Neutrophil (primary cell): ENCODE measurements around the gene BAK1.

Experiments
- H3K27ac ChIP-seq: fragments of 200-600 bp; sonication (generic); 2 replicates; pipeline ENCODE4 v1.5.1; 2016; ENCODE audit warnings: mild to moderate bottlenecking, moderate library complexity
- H3K27me3 ChIP-seq: fragments of 200-600 bp; sonication (generic); 2 replicates; pipeline ENCODE4 v1.6.0; 2016; ENCODE audit warnings: mild to moderate bottlenecking
- H3K36me3 ChIP-seq: fragments of 200-600 bp; sonication (generic); 2 replicates; pipeline ENCODE4 v1.5.1; 2017
- H3K4me1 ChIP-seq, 2 experiments: fragments of 200-600 bp in 1 of 2; sonication (generic) in 1 of 2; 1 replicate in 1 of 2; 2 replicates in 1 of 2; pipeline versions ENCODE4 v1.5.1 to v1.6.1; 2013 to 2016; ENCODE audit warnings: low read depth in 1 of 2, low read length in 1 of 2, mild to moderate bottlenecking in 1 of 2, moderate library complexity in 1 of 2; ENCODE audit not compliant: control insufficient read depth in 1 of 2, insufficient read depth in 1 of 2
- H3K4me3 ChIP-seq, 2 experiments: fragments of 200-600 bp in 1 of 2; sonication (generic) in 1 of 2; 1 replicate in 1 of 2; 2 replicates in 1 of 2; pipeline ENCODE4 v1.5.1; 2013 to 2016; ENCODE audit warnings: low read depth in 1 of 2, low read length in 1 of 2, mild to moderate bottlenecking in 1 of 2, moderate library complexity in 1 of 2
- H3K9me3 ChIP-seq: fragments of 200-600 bp; sonication (generic); 2 replicates; pipeline ENCODE4 v1.5.1; 2016
- CTCF ChIP-seq: fragments of 200-600 bp; sonication (generic); IDR thresholded peaks from 2 replicates; pipeline ENCODE4 v1.5.1; 2016; ENCODE audit warnings: antibody characterized with exemption

Gene BAK1

GRCh38 chr6:33585403-33586107, 5.5 kb upstream of the BAK1 start:
- H3K9me3 ChIP-seq, result no peaks in the 10 kb centered on the region
- TF ChIP-seq CTCF, result peak; percentile 95
- H3K36me3 ChIP-seq, result no peaks in the 10 kb centered on the region
- H3K4me1 ChIP-seq, result peaks cover 6 to 7% of the 10 kb centered on the region in 2 experiments
- H3K27me3 ChIP-seq, result no peaks in the 10 kb centered on the region
- H3K27ac ChIP-seq, result no peak overlapping the region
- H3K4me3 ChIP-seq, result no peak overlapping the region

GRCh38 chr6:33584700-33585402, 4.8 kb upstream of the BAK1 start:
- Histone ChIP-seq H3K27ac (no peak overlapping the region), H3K36me3 (no peaks in the 10 kb centered on the region)
- no peak for TF ChIP-seq CTCF

GRCh38 chr6:33583591-33584155, 3.6 kb upstream of the BAK1 start:
- TF ChIP-seq CTCF, result no peak
- no peaks in the 10 kb centered on the region for H3K36me3 ChIP-seq
- no peak overlapping the region for H3K27ac ChIP-seq
- peaks cover 19 to 25% of the 10 kb centered on the region in 2 experiments for H3K4me1 ChIP-seq
- H3K4me3 ChIP-seq, result no peak overlapping the region
- no peaks in the 10 kb centered on the region for H3K27me3 ChIP-seq
- no peaks in the 10 kb centered on the region for H3K9me3 ChIP-seq

More at GRCh38 chr6:33584700-33585402, 4.8 kb upstream of the BAK1 start:
- peaks cover 7 to 13% of the 10 kb centered on the region in 2 experiments for H3K4me1 ChIP-seq
- no peaks in the 10 kb centered on the region for H3K9me3 ChIP-seq
- no peaks in the 10 kb centered on the region for H3K27me3 ChIP-seq
- H3K4me3 ChIP-seq, result no peak overlapping the region

- Histone ChIP-seq H3K9me3 (no peaks in the 10 kb centered on the region), H3K4me3 (no peak overlapping the region), H3K36me3 (no peaks in the 10 kb centered on the region), H3K4me1 (peaks cover 41 to 46% of the 10 kb centered on the region in 2 experiments), H3K27me3 (no peaks in the 10 kb centered on the region), H3K27ac (no peak overlapping the region)
- TF ChIP-seq CTCF, result no peak
These were observed 1.1 kb upstream of the BAK1 start for GRCh38 chr6:33581186-33581585.

GRCh38 chr6:33578588-33579011, 1.5 kb downstream of the BAK1 start:
- Histone ChIP-seq H3K4me1 (peaks cover 36 to 39% of the 10 kb centered on the region in 2 experiments), H3K9me3 (no peaks in the 10 kb centered on the region), H3K4me3 (peak overlapping the region; percentile 75 to 77), H3K27ac (peak overlapping the region; percentile 85), H3K27me3 (no peaks in the 10 kb centered on the region), H3K36me3 (peaks cover 24% of the 10 kb centered on the region)
- TF ChIP-seq CTCF, result no peak
